ENCODE results near the gene EPHA3.

The EPHA3 gene

DNA sequence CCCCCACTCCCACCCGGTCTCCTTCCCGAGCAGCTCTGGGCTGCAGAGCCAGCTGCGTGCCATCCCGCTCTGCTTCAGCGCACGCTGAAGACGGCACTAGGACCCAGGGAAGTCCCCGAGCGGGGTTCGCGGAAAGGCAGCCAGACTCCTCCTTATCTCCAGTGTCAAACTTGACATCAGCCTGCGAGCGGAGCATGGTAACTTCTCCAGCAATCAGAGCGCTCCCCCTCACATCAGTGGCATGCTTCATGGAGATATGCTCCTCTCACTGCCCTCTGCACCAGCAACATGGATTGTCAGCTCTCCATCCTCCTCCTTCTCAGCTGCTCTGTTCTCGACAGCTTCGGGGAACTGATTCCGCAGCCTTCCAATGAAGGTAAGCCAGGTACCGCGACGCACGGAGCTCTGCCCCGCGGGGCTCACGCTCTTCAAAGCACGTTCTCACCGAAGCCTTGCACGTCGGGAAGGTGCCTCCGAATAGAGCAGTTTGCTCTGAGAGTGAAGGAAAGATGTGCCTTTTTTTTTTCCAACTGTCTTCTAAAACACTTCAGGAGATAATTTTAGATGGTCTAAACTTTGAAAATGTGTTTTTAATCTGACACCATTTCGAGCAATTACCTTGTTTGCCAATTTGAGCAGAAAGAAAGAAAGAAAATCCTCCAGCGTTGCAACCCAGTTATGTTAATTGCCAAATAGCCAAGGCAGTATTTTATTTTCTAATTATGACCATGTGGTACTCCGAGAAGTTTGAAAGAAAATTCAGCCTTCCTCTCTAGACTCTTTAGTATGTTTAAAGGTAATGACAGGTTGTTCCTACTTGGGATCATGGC is at the start of gene EPHA3:
Gene EPHA3, plus strand, starts transcription at position 161 of the 830 bp plus-strand sequence. Its CDS starts 128 bp downstream, at position 289.
- TF ChIP-seq ZNF274 (IDR thresholded peaks at IDR 0.05; ENCODE audit: low read depth, low read length), result no peak
- peak within 1 kb of the TSS; percentile 18 for H3K4me3 ChIP-seq (ENCODE audit: low read length)

GRCh38 chr3:89058371-89058770 is 49.0 kb upstream of the EPHA3 start:
- no peak overlapping the region for H3K4me3 ChIP-seq (ENCODE audit: low read length)
- TF ChIP-seq ZNF274 (IDR thresholded peaks at IDR 0.05; ENCODE audit: low read depth, low read length), result no peak

DNA sequence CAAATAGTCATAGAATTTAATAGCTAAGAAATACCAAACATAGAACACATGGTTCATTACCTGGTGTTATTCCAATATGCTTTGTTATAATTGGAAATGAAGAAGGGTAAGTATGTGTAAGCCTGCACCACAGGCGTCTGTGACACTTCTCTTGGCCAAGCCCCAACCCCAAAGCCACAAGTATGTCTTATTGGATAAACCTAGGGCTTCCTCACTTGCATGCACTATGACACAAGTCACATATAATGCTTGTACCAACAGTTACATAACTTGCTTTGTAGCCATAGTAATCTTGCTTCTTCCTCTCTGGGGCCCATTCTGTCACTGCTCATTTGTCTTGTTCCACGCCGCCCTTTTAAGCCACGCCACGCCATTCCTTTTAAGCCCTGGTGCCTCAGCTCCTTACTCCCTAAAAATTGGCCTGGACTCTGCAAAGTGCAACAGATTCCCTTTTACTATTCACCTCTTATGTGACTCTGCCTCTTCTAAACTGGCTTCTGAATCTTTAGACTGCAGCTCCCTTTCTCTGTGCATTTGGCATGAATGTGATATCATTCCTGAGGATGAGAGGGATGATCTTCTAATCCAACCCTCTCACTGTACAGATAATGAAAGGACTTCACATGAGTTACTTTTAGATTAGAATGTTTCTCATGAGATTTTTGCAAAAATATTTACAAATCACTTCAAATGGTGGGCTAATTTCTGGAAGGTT is 48.1 kb upstream of the EPHA3 start:
- no peak overlapping the region for H3K4me3 ChIP-seq (ENCODE audit: low read length)
- TF ChIP-seq ZNF274 (IDR thresholded peaks at IDR 0.05; ENCODE audit: low read depth, low read length), result no peak

DNA sequence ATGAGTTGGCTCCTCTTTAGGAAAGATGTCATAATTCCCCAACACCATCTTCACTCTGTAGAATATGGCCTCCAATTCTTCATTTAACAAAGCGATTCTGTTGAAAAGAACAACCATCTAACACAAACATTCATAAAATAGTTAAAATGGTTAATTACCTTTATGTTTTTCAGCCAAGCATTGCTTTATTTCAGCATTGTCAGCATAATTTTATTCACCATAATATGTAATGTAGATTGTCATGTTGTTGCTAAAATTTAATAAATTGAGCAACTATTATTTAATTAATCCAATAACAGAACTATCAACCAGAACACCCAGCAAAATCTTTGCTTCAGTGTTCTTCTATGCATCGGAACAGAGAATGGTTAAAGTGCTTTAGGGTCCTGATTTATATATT is 46.2 kb upstream of the EPHA3 start:
- no peak overlapping the region for H3K4me3 ChIP-seq (ENCODE audit: low read length)
- no peak for TF ChIP-seq ZNF274 (IDR thresholded peaks at IDR 0.05; ENCODE audit: low read depth, low read length)

DNA sequence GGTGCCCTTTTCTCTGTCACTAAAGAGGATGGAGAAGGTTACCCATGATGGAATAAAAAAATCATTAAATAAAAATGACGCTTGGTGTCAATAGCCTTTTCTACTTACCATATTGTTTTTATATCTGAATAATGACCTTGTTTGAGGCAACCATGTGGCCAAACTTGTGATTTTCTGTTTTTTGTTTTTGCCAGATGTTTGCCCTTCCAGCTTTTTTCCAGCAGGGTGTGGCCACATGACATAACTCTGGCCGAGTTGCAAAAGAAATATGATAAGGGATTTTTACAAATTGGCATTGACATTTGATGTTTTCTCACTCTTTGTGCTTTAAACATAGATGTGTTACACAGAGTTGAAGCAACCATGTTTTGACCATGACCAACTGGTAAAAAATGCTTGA is 39.7 kb upstream of the EPHA3 start:
- no peak for TF ChIP-seq ZNF274 (IDR thresholded peaks at IDR 0.05; ENCODE audit: low read depth, low read length)
- no peak overlapping the region for H3K4me3 ChIP-seq (ENCODE audit: low read length)

DNA sequence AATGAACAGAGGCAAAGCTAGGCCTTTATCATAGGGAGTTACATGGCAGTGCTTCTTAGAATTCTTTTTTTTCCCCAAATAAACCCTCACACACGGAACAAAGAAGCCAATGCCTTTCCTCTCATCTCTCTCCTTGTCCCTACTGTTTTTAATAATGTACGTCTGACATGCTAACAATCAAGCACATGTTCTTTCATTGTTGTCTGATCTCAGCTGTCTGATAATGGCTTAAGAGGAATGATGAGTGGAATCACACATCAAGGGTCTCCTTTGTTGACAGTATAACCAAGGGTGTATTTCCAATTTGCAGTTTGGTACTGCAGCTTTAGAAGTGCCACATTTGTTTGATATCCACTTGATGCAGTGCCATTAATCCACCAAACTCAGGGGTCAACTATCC is 34.8 kb upstream of the EPHA3 start:
- no peak overlapping the region for H3K4me3 ChIP-seq (ENCODE audit: low read length)
- TF ChIP-seq ZNF274 (IDR thresholded peaks at IDR 0.05; ENCODE audit: low read depth, low read length), result no peak

- no peak overlapping the region for H3K4me3 ChIP-seq (ENCODE audit: low read length)
- TF ChIP-seq ZNF274 (IDR thresholded peaks at IDR 0.05; ENCODE audit: low read depth, low read length), result no peak
Measured at GRCh38 chr3:89079944-89080343, 27.5 kb upstream of the EPHA3 start.

DNA sequence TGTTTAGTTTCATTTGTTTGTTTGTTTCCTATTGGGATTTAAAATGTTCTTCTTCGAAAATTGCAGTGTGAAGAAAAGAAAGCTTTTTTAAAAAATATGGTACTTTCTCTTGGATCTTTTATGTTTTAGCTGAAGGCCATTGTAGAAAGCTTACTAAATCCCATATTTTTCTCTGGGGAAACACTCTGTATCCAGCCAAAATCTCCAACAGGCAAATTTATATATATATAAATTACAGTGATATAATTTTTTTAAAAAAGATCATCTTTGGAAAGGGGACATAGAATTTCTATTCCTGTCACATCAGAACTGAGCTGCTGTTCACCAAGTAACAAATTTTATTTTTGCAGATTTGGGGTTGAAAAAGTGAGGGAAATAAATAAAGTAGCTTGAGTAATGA is 19.6 kb upstream of the EPHA3 start:
- no peak for TF ChIP-seq ZNF274 (IDR thresholded peaks at IDR 0.05; ENCODE audit: low read depth, low read length)
- H3K4me3 ChIP-seq (ENCODE audit: low read length), result no peak overlapping the region

- no peak for TF ChIP-seq ZNF274 (IDR thresholded peaks at IDR 0.05; ENCODE audit: low read depth, low read length)
- no peak overlapping the region for H3K4me3 ChIP-seq (ENCODE audit: low read length)
Measured at GRCh38 chr3:89098173-89098572, 9.2 kb upstream of the EPHA3 start.

DNA sequence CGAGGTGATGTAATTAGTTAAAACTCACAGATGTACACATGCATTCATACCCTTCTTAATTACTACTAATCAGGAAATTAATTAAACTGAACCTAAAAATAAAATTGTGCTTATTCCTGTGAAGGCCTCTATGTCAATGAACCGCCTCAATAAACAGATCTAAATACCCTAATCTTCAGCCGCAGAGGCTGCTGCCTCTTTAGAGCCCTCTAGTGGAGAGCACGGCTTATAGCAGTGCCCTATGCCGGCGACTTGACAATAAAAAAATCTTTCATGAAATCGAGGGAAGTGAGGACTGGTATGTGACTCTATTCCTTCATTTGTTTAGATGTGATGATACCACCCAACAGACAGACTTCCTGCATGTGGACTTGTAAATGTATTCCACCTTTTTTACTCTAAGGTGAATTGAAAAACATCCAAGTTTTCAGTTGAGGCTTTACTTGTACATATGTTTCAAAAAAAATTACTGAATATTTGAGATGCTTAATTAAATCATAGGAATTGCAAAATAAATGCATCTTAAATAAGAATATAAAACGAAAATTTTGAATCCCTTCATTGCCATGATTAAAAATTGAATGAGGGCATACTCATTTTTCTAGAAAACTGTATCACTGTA is 8.3 kb upstream of the EPHA3 start:
- TF ChIP-seq ZNF274 (IDR thresholded peaks at IDR 0.05; ENCODE audit: low read depth, low read length), result no peak
- H3K4me3 ChIP-seq (ENCODE audit: low read length), result no peak overlapping the region

DNA sequence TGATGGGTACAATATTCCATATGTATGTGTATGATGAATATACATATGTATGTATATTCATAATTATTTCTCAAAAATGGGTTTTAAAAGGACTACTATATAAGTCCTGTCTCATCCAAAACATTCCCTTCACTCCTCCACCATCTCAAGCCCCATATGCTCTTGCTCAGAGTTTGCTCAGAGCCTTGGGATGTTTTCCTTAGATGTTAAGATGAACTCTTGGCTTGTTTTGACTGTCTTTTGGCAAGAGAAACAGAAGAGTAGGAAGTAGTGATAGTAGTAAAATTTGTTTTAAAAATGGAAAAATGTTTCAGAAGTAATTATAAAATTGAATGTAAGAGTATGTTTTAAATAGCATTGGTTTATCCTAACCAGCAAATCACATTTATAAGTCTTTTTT is 6.2 kb upstream of the EPHA3 start:
- TF ChIP-seq ZNF274 (IDR thresholded peaks at IDR 0.05; ENCODE audit: low read depth, low read length), result no peak
- no peak overlapping the region for H3K4me3 ChIP-seq (ENCODE audit: low read length)

DNA sequence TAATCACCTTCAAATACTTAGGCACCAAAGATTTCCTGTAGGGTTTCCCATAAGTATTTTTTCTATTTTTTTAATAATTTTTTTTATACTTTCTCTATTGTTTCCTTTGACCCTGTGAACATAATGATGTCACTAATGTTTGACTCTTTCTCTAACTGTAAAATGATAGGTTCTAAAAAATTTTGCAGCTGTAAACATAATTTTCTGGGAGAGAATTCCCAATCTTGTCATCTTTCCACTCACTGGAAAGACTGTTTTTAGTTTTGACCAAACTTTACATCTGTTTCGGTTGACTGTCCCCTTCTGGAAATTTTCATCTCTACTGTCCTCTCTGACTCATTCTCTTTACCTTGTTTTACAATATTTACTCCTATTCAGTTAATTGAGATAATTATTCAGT is 5.5 kb upstream of the EPHA3 start:
- no peak for TF ChIP-seq ZNF274 (IDR thresholded peaks at IDR 0.05; ENCODE audit: low read depth, low read length)
- no peak overlapping the region for H3K4me3 ChIP-seq (ENCODE audit: low read length)

DNA sequence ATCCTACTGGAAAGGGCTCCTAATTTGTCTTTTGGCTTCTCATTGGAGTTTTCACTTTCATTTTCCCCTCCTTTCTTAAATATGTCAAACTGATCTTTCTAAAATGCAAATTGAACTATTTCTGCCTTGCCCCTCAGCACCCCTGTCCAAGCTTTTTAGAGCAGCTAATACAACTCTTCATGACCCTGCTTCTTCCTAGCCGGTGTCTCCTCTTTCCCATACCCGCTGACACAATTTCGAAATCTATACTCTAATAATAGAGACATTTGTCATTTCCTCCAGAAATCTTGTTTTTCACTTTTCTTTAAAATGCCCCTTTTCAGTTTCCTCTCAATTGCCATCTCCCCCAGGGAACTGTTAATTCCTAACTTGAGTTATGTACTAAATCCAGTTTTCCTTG is 2.9 kb upstream of the EPHA3 start:
- no peak overlapping the region for H3K4me3 ChIP-seq (ENCODE audit: low read length)

DNA sequence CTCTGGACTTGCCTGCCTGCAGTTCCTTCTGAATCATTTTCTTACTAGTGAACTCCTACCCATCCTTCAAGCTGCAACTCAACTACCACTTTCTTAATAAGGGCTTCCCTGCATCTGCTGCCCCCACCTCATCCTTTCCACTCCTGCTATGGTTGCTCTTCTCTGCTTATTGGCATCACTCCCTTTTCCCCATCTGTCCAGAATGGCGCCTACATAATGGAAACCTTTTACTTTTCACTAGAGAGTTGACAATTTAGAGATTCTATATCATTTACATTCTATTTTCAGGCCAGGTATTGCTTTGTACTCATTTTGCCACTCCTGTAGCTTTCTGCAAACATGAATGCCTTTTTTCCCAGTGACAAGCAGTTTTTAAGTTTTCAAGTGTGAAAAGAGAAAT is 1.9 kb upstream of the EPHA3 start:
- TF ChIP-seq ZNF274 (IDR thresholded peaks at IDR 0.05; ENCODE audit: low read depth, low read length), result no peak
- no peak overlapping the region for H3K4me3 ChIP-seq (ENCODE audit: low read length)

More for the DNA sequence above, 2.9 kb upstream of the EPHA3 start:
- no peak for TF ChIP-seq ZNF274 (IDR thresholded peaks at IDR 0.05; ENCODE audit: low read depth, low read length)

DNA sequence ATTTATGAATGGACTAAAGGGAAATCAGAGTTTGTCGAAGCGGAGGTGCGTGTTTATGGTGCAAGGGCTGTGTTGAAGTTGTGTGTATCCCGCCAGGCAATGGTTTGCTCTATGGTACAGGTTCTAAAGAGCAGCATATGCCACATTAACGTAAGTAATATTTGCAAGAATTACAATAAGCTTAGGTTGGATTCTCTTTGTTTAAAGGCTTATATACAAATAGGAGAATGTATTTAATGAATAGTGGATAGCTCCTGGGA is 800 bp downstream of the EPHA3 start:
- TF ChIP-seq ZNF274 (IDR thresholded peaks at IDR 0.05; ENCODE audit: low read depth, low read length), result no peak
- H3K4me3 ChIP-seq (ENCODE audit: low read length), result peak overlapping the region; percentile 18; the same call in 1 of the 2 replicates
